ENCODE data around the gene NUDT16L1. TPM values are rescaled to one million over a fixed set of nuclear protein-coding genes. Genes with fewer than 3 reads are reported as not detected.

Gene NUDT16L1
- total RNA-seq, 4 donors from 2014 or later = 32.6 to 62.7 (median 54.3) TPM

- H3K4me3 ChIP-seq = no peak overlapping the region
- H3K36me3 ChIP-seq = peaks cover 0 to 20% (median 10%) of the 10 kb centered on the region in 4 donors
- H3K27me3 ChIP-seq = no peaks in the 10 kb centered on the region
- WGBS, 2 donors (ENCODE audit: low coverage in 1 of 2) = 95% methylated on average over 18 of the region's 18 CpGs; no CpG with 5 or more reads in 1 of the 2 donors
- TF ChIP-seq POLR2A (IDR thresholded peaks at IDR 0.05) (no peak), POLR2AphosphoS5 (IDR thresholded peaks at IDR 0.05) (no peak), EP300 (IDR thresholded peaks at IDR 0.05; ENCODE audit: low read depth) (no peak), CTCF (IDR thresholded peaks at IDR 0.05) (no peak)
- H3K27ac ChIP-seq = no peak overlapping the region
- intact Hi-C loops (cut with DNase I; ENCODE audit: low total_unique reads) (no loop called here), in situ Hi-C loops (cut with MboI; ENCODE audit: low pct_ligation_motif_present in 1 of 4, low pct_unique_long_range_greater_than_20kb in 1 of 4, low sequenced_read_pairs in 3 of 4) (no loop called here)
- no peaks in the 10 kb centered on the region for H3K9me3 ChIP-seq
- DNase-seq = no peak
- H3K4me1 ChIP-seq = no peaks in the 10 kb centered on the region
These were observed 33.3 kb downstream of the NUDT16L1 start for GRCh38 chr16:4726616-4727015.

GRCh38 chr16:4728676-4729075, 35.3 kb downstream of the NUDT16L1 start:
- Histone ChIP-seq H3K27me3 (no peaks in the 10 kb centered on the region), H3K9me3 (no peaks in the 10 kb centered on the region), H3K27ac (no peak overlapping the region), H3K4me1 (peaks cover 0 to 10% (median 3%) of the 10 kb centered on the region in 4 donors), H3K4me3 (no peak overlapping the region), H3K36me3 (peaks cover 0 to 19% (median 6%) of the 10 kb centered on the region in 4 donors)
- no peak for TF ChIP-seq CTCF (IDR thresholded peaks at IDR 0.05)
- no peak for TF ChIP-seq POLR2A (IDR thresholded peaks at IDR 0.05)
- no peak for TF ChIP-seq EP300 (IDR thresholded peaks at IDR 0.05; ENCODE audit: low read depth)
- no peak for TF ChIP-seq POLR2AphosphoS5 (IDR thresholded peaks at IDR 0.05)
- intact Hi-C loops (cut with DNase I; ENCODE audit: low total_unique reads) (no loop called here), in situ Hi-C loops (cut with MboI; ENCODE audit: low pct_ligation_motif_present in 1 of 4, low pct_unique_long_range_greater_than_20kb in 1 of 4, low sequenced_read_pairs in 3 of 4) (no loop called here)
- 90 to 93% methylated on average over 2 to 8 of the region's 8 CpGs for WGBS, 2 donors (ENCODE audit: low coverage in 1 of 2)
- no peak for DNase-seq

- Histone ChIP-seq H3K4me1 (peaks cover 0 to 10% (median 3%) of the 10 kb centered on the region in 4 donors), H3K27me3 (no peaks in the 10 kb centered on the region), H3K4me3 (no peak overlapping the region), H3K27ac (no peak overlapping the region), H3K36me3 (peaks cover 0 to 14% (median 3%) of the 10 kb centered on the region in 4 donors), H3K9me3 (no peaks in the 10 kb centered on the region)
- in situ Hi-C loops (cut with MboI; ENCODE audit: low pct_ligation_motif_present in 1 of 4, low pct_unique_long_range_greater_than_20kb in 1 of 4, low sequenced_read_pairs in 3 of 4) = no loop called here
- DNase-seq = no peak
- intact Hi-C loops (cut with DNase I; ENCODE audit: low total_unique reads) = no loop called here
- 92% methylated on average over 15 of the region's 15 CpGs; no CpG with 5 or more reads in 1 of the 2 donors for WGBS, 2 donors (ENCODE audit: low coverage in 1 of 2)
- TF ChIP-seq POLR2A (IDR thresholded peaks at IDR 0.05) (no peak), CTCF (IDR thresholded peaks at IDR 0.05) (no peak), EP300 (IDR thresholded peaks at IDR 0.05; ENCODE audit: low read depth) (no peak), POLR2AphosphoS5 (IDR thresholded peaks at IDR 0.05) (no peak)
These were observed 36.5 kb downstream of the NUDT16L1 start for GRCh38 chr16:4729876-4730275.

- 43 to 44% methylated on average over 11 to 17 of the region's 17 CpGs for WGBS, 2 donors (ENCODE audit: low coverage in 1 of 2)
- peaks cover 0 to 17% (median 9%) of the 10 kb centered on the region in 4 donors for H3K4me1 ChIP-seq
- peak overlapping the region; percentile 83 to 95 (median 88) for H3K27ac ChIP-seq
- intact Hi-C loops (cut with DNase I; ENCODE audit: low total_unique reads) (no loop called here), in situ Hi-C loops (cut with MboI; ENCODE audit: low pct_ligation_motif_present in 1 of 4, low pct_unique_long_range_greater_than_20kb in 1 of 4, low sequenced_read_pairs in 3 of 4) (no loop called here)
- DNase-seq = no peak
- peaks cover 0 to 13% (median 2%) of the 10 kb centered on the region in 4 donors for H3K36me3 ChIP-seq
- peak overlapping the region; percentile 81 to 93 (median 90) for H3K4me3 ChIP-seq
- TF ChIP-seq POLR2A (IDR thresholded peaks at IDR 0.05) = no peak
- no peak for TF ChIP-seq EP300 (IDR thresholded peaks at IDR 0.05; ENCODE audit: low read depth)
- no peak for TF ChIP-seq CTCF (IDR thresholded peaks at IDR 0.05)
- TF ChIP-seq POLR2AphosphoS5 (IDR thresholded peaks at IDR 0.05) = no peak
- H3K27me3 ChIP-seq = no peaks in the 10 kb centered on the region
- H3K9me3 ChIP-seq = no peaks in the 10 kb centered on the region
These were observed 39.9 kb downstream of the NUDT16L1 start for GRCh38 chr16:4733211-4733742.

All from transverse colon (tissue), 4 donors.